Tibial nerve (tissue), 4 donors: Measurements from ENCODE around the gene MRPS14.

ENCODE experiments used
- CTCF ChIP-seq, 5 experiments: fragments of 200-600 bp in 3 of 5; fragments of 450-650 bp in 2 of 5; sonication (generic) in 3 of 5; IDR thresholded peaks; one replicate each; pipeline ENCODE4 v1.5.1; 2016 to 2019; ENCODE audit warnings: antibody characterized with exemption in 5 of 5, mild to moderate bottlenecking in 3 of 5, moderate library complexity in 2 of 5
- EP300 ChIP-seq, 2 donors: sonication (generic); formaldehyde crosslinking; IDR thresholded peaks; one replicate each; pipeline ENCODE4 v1.6.1; 2017; ENCODE audit warnings: antibody characterized with exemption in 2 of 2, mild to moderate bottlenecking in 1 of 2
- POLR2A ChIP-seq, 2 donors: fragments of 450-650 bp; IDR thresholded peaks; one replicate each; pipeline ENCODE4 v1.6.1; 2017; ENCODE audit warnings: antibody characterized with exemption in 2 of 2, mild to moderate bottlenecking in 2 of 2, moderate library complexity in 2 of 2

GRCh38 chr1:175050992-175051391 lies 27.8 kb upstream of the MRPS14 start:
- TF ChIP-seq CTCF (IDR thresholded peaks at IDR 0.05) (no peak), POLR2A (IDR thresholded peaks at IDR 0.05) (no peak), EP300 (IDR thresholded peaks at IDR 0.05) (no peak)
